Urinary bladder (tissue), 4 donors: ENCODE measurements around the gene EIF2AK2. TPM values are rescaled to one million over a fixed set of nuclear protein-coding genes. Genes with fewer than 3 reads are reported as not detected.

Experiments
- DNase-seq: peaks from one replicate; pipeline ENCODE4 v3.0.0-alpha.2; 2015; ENCODE audit errors: extremely low spot score
- H3K27ac ChIP-seq: one replicate; pipeline ENCODE4 v1.5.1; 2013; ENCODE audit warnings: low read depth, mild to moderate bottlenecking, moderate library complexity
- H3K36me3 ChIP-seq: one replicate; pipeline ENCODE4 v1.6.1; 2013; ENCODE audit warnings: mild to moderate bottlenecking, moderate library complexity; ENCODE audit not compliant: insufficient read depth
- H3K4me1 ChIP-seq: one replicate; pipeline ENCODE4 v1.6.1; 2013; ENCODE audit warnings: mild to moderate bottlenecking, moderate library complexity; ENCODE audit not compliant: insufficient read depth
- H3K4me3 ChIP-seq: one replicate; pipeline ENCODE4 v1.5.1; 2013; ENCODE audit warnings: low read depth, low read length
- WGBS: extraction: QIAGEN DNeasy Blood & Tissue Kit; methylation state at CpG from one replicate; pipeline ENCODE4 v1.1.7; 2013; 5-methylcytosine and 5-hydroxymethylcytosine counted together
- polyA plus RNA-seq: library from polyadenylated mRNA; stranded (reverse); fragments of 200-250 nt; gene quantifications from one replicate; pipeline ENCODE4 v1.2.3, GENCODE V29; 2013
- total RNA-seq: library from RNA; depleted of rRNA; stranded (reverse); fragments of >200 nt; gene quantifications from one replicate; pipeline ENCODE4 v1.2.3, GENCODE V29; 2014
- donor health status: healthy with polysubstance abuse.
- donor health status: healthy.

The EIF2AK2 gene
- total and polyA plus RNA-seq, 2 donors, result 11.5 to 82.3 TPM

DNA sequence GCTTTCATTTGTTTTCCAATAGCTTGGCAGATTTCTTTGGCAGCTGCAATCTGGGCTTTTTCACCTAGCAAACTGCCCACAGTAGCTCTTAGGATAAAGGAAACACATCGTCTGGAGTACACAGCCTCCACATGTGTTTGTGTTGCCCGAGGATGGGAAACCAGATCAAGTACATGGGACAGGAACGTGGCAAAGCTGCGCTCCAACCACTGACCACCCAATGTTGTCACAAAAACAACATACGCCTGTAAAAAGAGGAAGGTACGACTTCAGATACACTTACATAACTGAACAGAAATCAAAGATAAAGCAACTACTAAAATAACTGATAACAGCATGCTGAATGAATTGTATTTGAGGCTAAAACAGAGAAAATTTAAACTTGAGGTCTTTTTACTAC lies 88.1 kb downstream of the EIF2AK2 start:
- Histone ChIP-seq H3K27ac (no peak overlapping the region), H3K4me1 (no peaks in the 10 kb centered on the region), H3K4me3 (no peak overlapping the region), H3K36me3 (peaks cover 3% of the 10 kb centered on the region)
- no peak for DNase-seq
- WGBS, result 81% methylated on average over 6 of the region's 6 CpGs

DNA sequence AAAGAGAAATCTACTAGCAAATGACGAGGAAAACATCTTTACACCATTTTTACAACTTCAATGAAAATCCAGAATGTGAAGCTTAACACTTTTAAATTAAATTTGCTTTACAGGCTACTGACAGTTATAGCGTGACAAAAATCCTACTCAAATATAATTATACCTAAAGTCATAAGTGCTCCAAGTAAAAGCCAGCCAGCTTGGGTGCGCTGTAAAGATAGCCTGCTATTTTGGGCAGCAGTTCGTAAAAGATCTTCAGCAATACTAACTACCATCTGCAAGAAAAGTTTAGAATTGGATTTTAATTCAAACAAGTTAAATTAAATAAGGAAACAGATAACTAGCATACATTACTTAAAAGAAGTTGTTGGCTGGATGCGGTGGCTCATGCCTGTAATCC lies 95.0 kb downstream of the EIF2AK2 start:
- no peak overlapping the region for H3K4me3 ChIP-seq
- 93% methylated on average over 5 of the region's 5 CpGs for WGBS
- H3K27ac ChIP-seq, result no peak overlapping the region
- H3K4me1 ChIP-seq, result no peaks in the 10 kb centered on the region
- DNase-seq, result no peak
- peaks cover 5% of the 10 kb centered on the region for H3K36me3 ChIP-seq

DNA sequence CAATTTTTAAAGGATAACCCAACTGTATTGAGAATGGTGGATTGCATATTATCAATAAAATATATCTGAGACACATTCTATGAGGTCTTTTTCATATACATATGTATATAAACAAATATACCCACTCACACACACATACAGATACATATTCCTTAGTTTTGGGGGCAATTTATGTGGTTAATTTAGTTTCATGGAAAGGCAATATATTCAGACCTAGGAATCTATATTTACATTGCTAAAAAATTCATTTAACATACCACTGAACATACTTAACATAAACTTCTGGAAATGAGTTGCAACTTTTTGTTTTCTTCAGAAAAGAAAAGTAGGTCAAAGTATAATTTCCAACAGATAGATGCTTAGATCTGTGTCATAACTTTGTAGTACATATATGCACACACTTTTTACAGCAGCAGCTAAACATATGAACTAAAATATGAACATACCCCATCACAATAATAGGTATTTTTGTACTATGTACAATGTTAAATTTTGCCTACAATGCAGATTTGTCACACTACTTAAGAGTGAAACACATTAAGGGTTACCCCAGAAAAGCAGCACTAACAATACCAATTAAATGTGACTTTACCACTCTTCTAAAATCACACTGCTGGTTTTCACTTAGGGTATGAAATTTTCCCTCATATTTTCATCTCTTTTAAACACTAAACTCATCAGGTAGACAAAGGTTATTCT lies 95.6 kb downstream of the EIF2AK2 start:
- Histone ChIP-seq H3K4me1 (no peaks in the 10 kb centered on the region), H3K4me3 (no peak overlapping the region), H3K27ac (no peak overlapping the region), H3K36me3 (peaks cover 5% of the 10 kb centered on the region)
- no peak for DNase-seq

DNA sequence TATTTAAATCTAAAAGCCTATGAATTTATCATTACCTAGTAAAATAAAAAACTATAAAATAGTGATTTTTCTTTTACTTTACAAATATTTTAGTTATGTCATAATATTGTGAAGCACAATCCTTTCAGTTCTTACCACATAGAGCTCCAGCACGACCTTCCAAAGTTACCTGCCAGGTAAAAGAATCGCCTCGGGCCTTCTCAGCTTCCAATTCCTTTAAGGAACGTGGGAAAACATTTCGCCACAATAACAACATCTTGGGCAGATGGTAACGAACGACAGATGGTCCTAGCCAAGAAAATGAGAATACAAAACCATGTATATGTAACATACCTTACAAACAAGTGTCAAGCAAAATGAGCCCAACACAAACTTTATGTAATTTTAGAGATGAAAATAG lies 96.3 kb downstream of the EIF2AK2 start:
- DNase-seq, result no peak
- Histone ChIP-seq H3K36me3 (peaks cover 7% of the 10 kb centered on the region), H3K4me1 (no peaks in the 10 kb centered on the region), H3K27ac (no peak overlapping the region), H3K4me3 (no peak overlapping the region)
- 92% methylated on average over 7 of the region's 7 CpGs for WGBS

DNA sequence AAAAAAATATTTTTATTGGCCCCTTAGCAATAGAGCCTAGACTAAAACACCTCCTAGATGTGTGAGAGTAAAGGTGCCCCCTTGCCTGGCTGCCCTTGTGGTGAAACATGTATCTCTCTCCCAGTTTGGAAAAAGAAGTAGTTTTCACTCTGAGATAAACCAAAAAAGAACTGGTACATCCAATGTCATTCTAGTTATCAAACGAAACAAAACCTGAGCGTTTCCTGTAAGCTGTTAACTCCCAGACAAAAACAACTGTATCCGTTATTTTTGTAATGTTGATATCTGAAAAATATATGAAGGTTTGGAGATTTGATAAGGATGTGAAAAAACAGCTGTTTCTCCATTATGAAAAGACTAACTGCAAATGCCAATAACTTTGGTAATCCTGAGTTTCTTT lies 96.9 kb downstream of the EIF2AK2 start:
- H3K4me3 ChIP-seq, result no peak overlapping the region
- DNase-seq, result no peak
- WGBS, result 83% methylated on average over 3 of the region's 3 CpGs
- H3K36me3 ChIP-seq, result peaks cover 7% of the 10 kb centered on the region
- no peak overlapping the region for H3K27ac ChIP-seq
- no peaks in the 10 kb centered on the region for H3K4me1 ChIP-seq

DNA sequence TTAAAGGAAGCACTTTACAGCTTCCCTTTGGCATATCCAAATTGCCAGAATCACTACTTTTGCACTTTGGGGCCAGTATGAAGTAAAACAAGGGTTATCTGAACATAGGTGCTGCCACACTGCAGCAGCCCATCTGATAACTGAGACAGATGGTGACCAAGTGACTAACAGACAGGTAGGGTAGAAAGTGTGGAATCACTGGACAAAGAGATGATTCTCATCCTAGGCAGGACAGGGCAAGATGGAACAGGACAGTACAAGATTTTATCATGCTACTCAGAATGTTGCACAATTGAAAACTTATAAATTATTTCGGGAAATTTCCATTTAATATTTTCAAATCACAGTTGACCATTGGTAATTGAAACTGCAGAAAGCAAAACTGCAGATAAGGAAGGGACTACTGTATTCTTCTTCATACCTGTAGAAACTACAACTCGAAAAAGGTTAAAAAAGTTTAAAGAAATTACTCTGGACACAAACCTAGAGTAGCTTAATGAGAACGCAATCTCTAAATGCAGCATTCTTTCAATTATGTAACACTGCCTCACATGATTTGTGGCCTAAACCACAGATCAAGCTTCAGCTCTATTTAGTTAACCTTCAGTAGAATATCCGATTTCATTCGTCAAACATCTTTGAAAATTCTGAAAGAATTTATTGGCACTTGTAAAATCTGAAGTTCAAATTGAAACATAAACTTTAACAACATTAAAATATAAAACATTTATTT lies 104.0 kb downstream of the EIF2AK2 start:
- no peak overlapping the region for H3K27ac ChIP-seq
- no peak for DNase-seq
- H3K36me3 ChIP-seq, result peaks cover 3% of the 10 kb centered on the region
- H3K4me1 ChIP-seq, result no peaks in the 10 kb centered on the region
- 85% methylated on average over 5 of the region's 5 CpGs for WGBS
- H3K4me3 ChIP-seq, result no peak overlapping the region

Other genes starting within 250 kb of the EIF2AK2 start
- 34.9 TPM for gene STRN, start 190.4 kb downstream of the EIF2AK2 start, total RNA-seq
- gene STRN, start 190.4 kb downstream of the EIF2AK2 start, polyA plus RNA-seq, result 8.2 TPM
- 57.7 TPM for gene HEATR5B, start 72.6 kb downstream of the EIF2AK2 start, total RNA-seq
- gene HEATR5B, start 72.6 kb downstream of the EIF2AK2 start, polyA plus RNA-seq, result 8.3 TPM
- 10.5 TPM for gene GPATCH11, start 72.5 kb downstream of the EIF2AK2 start, total RNA-seq
- gene GPATCH11, start 72.5 kb downstream of the EIF2AK2 start, polyA plus RNA-seq, result 4.8 TPM
- gene SULT6B1, start 31.7 kb upstream of the EIF2AK2 start, total RNA-seq, result not detected
- gene SULT6B1, start 31.7 kb upstream of the EIF2AK2 start, polyA plus RNA-seq, result not detected
- gene CEBPZOS, start 39.5 kb upstream of the EIF2AK2 start, total RNA-seq, result 27.2 TPM
- gene CEBPZOS, start 39.5 kb upstream of the EIF2AK2 start, polyA plus RNA-seq, result 27.8 TPM
- gene CEBPZ, start 74.6 kb upstream of the EIF2AK2 start, total RNA-seq, result 62.7 TPM
- 41.1 TPM for gene CEBPZ, start 74.6 kb upstream of the EIF2AK2 start, polyA plus RNA-seq
- 25.2 TPM for gene NDUFAF7, start 74.7 kb upstream of the EIF2AK2 start, total RNA-seq
- 11.2 TPM for gene NDUFAF7, start 74.7 kb upstream of the EIF2AK2 start, polyA plus RNA-seq
- 99.9 TPM for gene PRKD3, start 167.9 kb upstream of the EIF2AK2 start, total RNA-seq
- gene PRKD3, start 167.9 kb upstream of the EIF2AK2 start, polyA plus RNA-seq, result 15.5 TPM
- 7.9 TPM for gene QPCT, start 187.7 kb upstream of the EIF2AK2 start, total RNA-seq
- gene QPCT, start 187.7 kb upstream of the EIF2AK2 start, polyA plus RNA-seq, result 11.4 TPM